HG03280 (cell line): ENCODE results near the gene PPP3R1.
"Not testable (repeated sequence)": the region's sequence is repeated elsewhere in the genome, so short reads cannot be mapped to it uniquely, and the experiment has no call there.

ENCODE experiments used
- ATAC-seq: cut with Tn5 transposase; IDR thresholded peaks from one replicate; pipeline ENCODE4 v1.9.1; 2021; ENCODE audit warnings: mild to moderate bottlenecking, moderate library complexity; ENCODE audit not compliant: unreplicated experiment

PPP3R1 gene

GRCh38 chr2:68190991-68191731, 61.2 kb downstream of the PPP3R1 start:
- ATAC-seq, result no peak

GRCh38 chr2:68189991-68190784, 62.1 kb downstream of the PPP3R1 start:
- no peak for ATAC-seq

GRCh38 chr2:68188831-68189230, 63.5 kb downstream of the PPP3R1 start:
- no peak for ATAC-seq

- no peak for ATAC-seq
Measured at GRCh38 chr2:68187329-68187728, 65.0 kb downstream of the PPP3R1 start.

GRCh38 chr2:68185541-68186164, 66.7 kb downstream of the PPP3R1 start:
- no peak for ATAC-seq

- ATAC-seq, result no peak
Measured at GRCh38 chr2:68182902-68183301, 69.4 kb downstream of the PPP3R1 start.

- ATAC-seq, result no peak
Measured at GRCh38 chr2:68178954-68179627, 73.2 kb downstream of the PPP3R1 start.

GRCh38 chr2:68178432-68178831, 73.9 kb downstream of the PPP3R1 start:
- ATAC-seq, result no peak

- ATAC-seq, result no peak
Measured at GRCh38 chr2:68177541-68177940, 74.8 kb downstream of the PPP3R1 start.

GRCh38 chr2:68176657-68177056, 75.7 kb downstream of the PPP3R1 start:
- no peak for ATAC-seq

- ATAC-seq, result not testable (repeated sequence)
Measured at GRCh38 chr2:68175210-68175609, 77.1 kb downstream of the PPP3R1 start.

GRCh38 chr2:68172990-68173700, 79.2 kb downstream of the PPP3R1 start:
- no peak for ATAC-seq

GRCh38 chr2:68172521-68172920, 79.8 kb downstream of the PPP3R1 start:
- ATAC-seq, result no peak

GRCh38 chr2:68171684-68172083, 80.6 kb downstream of the PPP3R1 start:
- no peak for ATAC-seq

GRCh38 chr2:68171146-68171545, 81.2 kb downstream of the PPP3R1 start:
- ATAC-seq, result no peak

- no peak for ATAC-seq
Measured at GRCh38 chr2:68169308-68169707, 83.0 kb downstream of the PPP3R1 start.

GRCh38 chr2:68167186-68167585, 85.1 kb downstream of the PPP3R1 start:
- ATAC-seq, result no peak

- ATAC-seq, result no peak
Measured at GRCh38 chr2:68163641-68164040, 88.7 kb downstream of the PPP3R1 start.

GRCh38 chr2:68158134-68158447, 94.2 kb downstream of the PPP3R1 start:
- ATAC-seq, result no peak

GRCh38 chr2:68157402-68158133, 94.8 kb downstream of the PPP3R1 start, which contains the start of gene PNO1:
TSS of gene PNO1 (plus strand) at chr2:68157888. CDS start at chr2:68157935, 47 bp downstream.
- peak; percentile 87 for ATAC-seq
